SK-N-MC (cell line): Measurements from ENCODE around the gene GMPR.
"Not testable (repeated sequence)": the region's sequence is repeated elsewhere in the genome, so short reads cannot be mapped to it uniquely, and the experiment has no call there.

Source experiments
- DNase-seq: peaks from one replicate; pipeline ENCODE4 v3.0.0-alpha.2; 2011; ENCODE audit warnings: low read depth, low spot score
- H3K27ac ChIP-seq: fragments of 200-600 bp; sonication (generic); 2 replicates; pipeline ENCODE4 v1.5.1; 2016; ENCODE audit warnings: mixed run types
- H3K36me3 ChIP-seq: fragments of 200-600 bp; sonication (generic); 2 replicates; pipeline ENCODE4 v1.6.1; 2017; ENCODE audit warnings: antibody characterized with exemption, low read length, mixed read lengths; ENCODE audit not compliant: insufficient read depth
- H3K4me3 ChIP-seq: fragments of 200-600 bp; sonication (generic); 2 replicates; pipeline ENCODE4 v1.5.1; 2016
- H3K9ac ChIP-seq: fragments of 200-600 bp; sonication (generic); 2 replicates; pipeline ENCODE4 v1.8.0; 2017; ENCODE audit warnings: mixed run types, mixed read lengths; ENCODE audit not compliant: insufficient read length
- H3K9me3 ChIP-seq: fragments of 200-600 bp; sonication (generic); 2 replicates; pipeline ENCODE4 v1.6.1; 2017; ENCODE audit warnings: low read depth, mild to moderate bottlenecking, antibody characterized with exemption, low read length, moderate library complexity, mixed read lengths
- EZH2 ChIP-seq: fragments of 200-600 bp; sonication (generic); IDR thresholded peaks from one replicate; pipeline ENCODE4 v1.6.1; 2017; ENCODE audit warnings: antibody characterized with exemption
- FOXP2 ChIP-seq: optimal IDR thresholded peaks from 2 replicates; pipeline ENCODE3; 2011; ENCODE audit warnings: mild to moderate bottlenecking, moderate library complexity; ENCODE audit not compliant: insufficient read depth; ENCODE audit errors: extremely low read length, control extremely low read depth
- POLR2AphosphoS5 ChIP-seq: IDR thresholded peaks from 2 replicates; pipeline ENCODE4 v1.6.1; 2012; ENCODE audit warnings: mild to moderate bottlenecking, low read depth, low read length, borderline replicate concordance

The GMPR gene

DNA sequence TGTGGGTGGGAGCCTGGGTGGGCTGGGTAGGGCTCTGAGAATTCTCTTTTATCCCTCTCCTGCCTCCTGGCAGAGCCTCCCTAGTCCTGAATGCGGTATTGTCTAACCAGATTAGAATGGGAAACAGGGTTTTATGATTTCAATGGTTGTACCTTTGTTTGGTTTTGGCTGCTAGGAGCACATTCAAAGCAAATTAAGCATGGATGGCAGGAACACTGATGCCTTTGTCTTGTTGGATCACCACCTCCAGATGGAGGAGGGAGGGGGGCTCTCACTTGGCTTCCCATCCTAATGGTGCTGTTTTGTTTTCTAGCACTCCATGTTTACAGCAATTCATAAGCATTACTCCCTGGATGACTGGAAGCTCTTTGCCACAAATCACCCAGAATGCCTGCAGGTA lies 11.6 kb downstream of the GMPR start:
- Histone ChIP-seq H3K9ac (no peak overlapping the region), H3K9me3 (no peaks in the 10 kb centered on the region), H3K36me3 (no peaks in the 10 kb centered on the region), H3K27ac (no peak overlapping the region), H3K4me3 (no peak overlapping the region)
- DNase-seq = no peak
- TF ChIP-seq EZH2 = no peak
- no peak for TF ChIP-seq POLR2AphosphoS5
- no peak for TF ChIP-seq FOXP2

- H3K36me3 ChIP-seq = no peaks in the 10 kb centered on the region
- TF ChIP-seq FOXP2 (no peak), EZH2 (no peak), POLR2AphosphoS5 (no peak)
- DNase-seq = no peak
Observed at GRCh38 chr6:16251706-16252105, 13.3 kb downstream of the GMPR start.

GRCh38 chr6:16252686-16253299 lies 14.4 kb downstream of the GMPR start:
- no peak overlapping the region for H3K9ac ChIP-seq
- H3K9me3 ChIP-seq = no peaks in the 10 kb centered on the region
- no peak for DNase-seq

More at GRCh38 chr6:16251706-16252105, 13.3 kb downstream of the GMPR start:
- no peak overlapping the region for H3K9ac ChIP-seq
- no peak overlapping the region for H3K4me3 ChIP-seq
- no peak overlapping the region for H3K27ac ChIP-seq
- no peaks in the 10 kb centered on the region for H3K9me3 ChIP-seq

GRCh38 chr6:16253399-16254144 lies 15.2 kb downstream of the GMPR start:
- H3K4me3 ChIP-seq = no peak overlapping the region
- H3K9ac ChIP-seq = no peak overlapping the region
- no peaks in the 10 kb centered on the region for H3K36me3 ChIP-seq
- TF ChIP-seq EZH2 = no peak
- TF ChIP-seq POLR2AphosphoS5 = no peak
- no peak for TF ChIP-seq FOXP2
- no peak for DNase-seq
- no peaks in the 10 kb centered on the region for H3K9me3 ChIP-seq
- no peak overlapping the region for H3K27ac ChIP-seq

More at GRCh38 chr6:16252686-16253299, 14.4 kb downstream of the GMPR start:
- no peak overlapping the region for H3K4me3 ChIP-seq
- no peak overlapping the region for H3K27ac ChIP-seq
- no peak for TF ChIP-seq EZH2
- TF ChIP-seq POLR2AphosphoS5 = no peak
- no peaks in the 10 kb centered on the region for H3K36me3 ChIP-seq

DNA sequence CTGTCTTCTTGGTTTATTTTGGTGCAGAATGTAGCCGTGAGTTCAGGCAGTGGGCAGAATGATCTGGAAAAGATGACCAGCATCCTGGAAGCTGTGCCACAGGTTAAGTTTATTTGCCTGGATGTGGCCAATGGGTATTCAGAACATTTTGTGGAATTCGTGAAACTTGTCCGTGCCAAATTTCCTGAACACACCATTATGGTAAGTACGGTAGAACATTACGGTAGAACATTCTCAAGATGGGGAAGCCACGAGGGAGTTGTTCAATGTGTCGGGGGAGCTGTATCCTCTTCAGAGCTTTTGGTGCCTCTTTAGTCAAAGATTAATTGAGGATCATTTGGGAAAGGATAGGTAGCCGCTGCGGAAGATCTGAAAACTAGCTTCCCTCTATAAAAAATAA lies 16.1 kb downstream of the GMPR start:
- no peak for TF ChIP-seq EZH2
- TF ChIP-seq POLR2AphosphoS5 = no peak
- no peak for TF ChIP-seq FOXP2
- no peaks in the 10 kb centered on the region for H3K36me3 ChIP-seq

GRCh38 chr6:16256781-16257180 lies 18.4 kb downstream of the GMPR start:
- DNase-seq = no peak
- Histone ChIP-seq H3K9ac (no peak overlapping the region), H3K27ac (no peak overlapping the region), H3K36me3 (no peaks in the 10 kb centered on the region), H3K9me3 (no peaks in the 10 kb centered on the region), H3K4me3 (no peak overlapping the region)
- TF ChIP-seq POLR2AphosphoS5 = no peak
- TF ChIP-seq EZH2 = no peak
- no peak for TF ChIP-seq FOXP2

More for the DNA sequence above, 16.1 kb downstream of the GMPR start:
- H3K27ac ChIP-seq = no peak overlapping the region
- no peaks in the 10 kb centered on the region for H3K9me3 ChIP-seq
- no peak for DNase-seq
- no peak overlapping the region for H3K4me3 ChIP-seq
- no peak overlapping the region for H3K9ac ChIP-seq

GRCh38 chr6:16257999-16258708 lies 19.8 kb downstream of the GMPR start:
- no peak overlapping the region for H3K9ac ChIP-seq
- no peak for DNase-seq

GRCh38 chr6:16258709-16259075 lies 20.3 kb downstream of the GMPR start:
- Histone ChIP-seq H3K9ac (no peak overlapping the region), H3K36me3 (no peaks in the 10 kb centered on the region), H3K4me3 (no peak overlapping the region), H3K27ac (no peak overlapping the region), H3K9me3 (no peaks in the 10 kb centered on the region)
- TF ChIP-seq POLR2AphosphoS5 (no peak), FOXP2 (no peak), EZH2 (no peak)
- DNase-seq = no peak

More at GRCh38 chr6:16257999-16258708, 19.8 kb downstream of the GMPR start:
- TF ChIP-seq EZH2 = no peak
- TF ChIP-seq POLR2AphosphoS5 = no peak
- TF ChIP-seq FOXP2 = no peak
- H3K36me3 ChIP-seq = no peaks in the 10 kb centered on the region
- H3K4me3 ChIP-seq = no peak overlapping the region
- no peak overlapping the region for H3K27ac ChIP-seq
- H3K9me3 ChIP-seq = no peaks in the 10 kb centered on the region

GRCh38 chr6:16259604-16260003 lies 21.2 kb downstream of the GMPR start:
- not testable (repeated sequence) for DNase-seq, H3K9ac ChIP-seq, H3K36me3 ChIP-seq, H3K27ac ChIP-seq, H3K9me3 ChIP-seq, H3K4me3 ChIP-seq

DNA sequence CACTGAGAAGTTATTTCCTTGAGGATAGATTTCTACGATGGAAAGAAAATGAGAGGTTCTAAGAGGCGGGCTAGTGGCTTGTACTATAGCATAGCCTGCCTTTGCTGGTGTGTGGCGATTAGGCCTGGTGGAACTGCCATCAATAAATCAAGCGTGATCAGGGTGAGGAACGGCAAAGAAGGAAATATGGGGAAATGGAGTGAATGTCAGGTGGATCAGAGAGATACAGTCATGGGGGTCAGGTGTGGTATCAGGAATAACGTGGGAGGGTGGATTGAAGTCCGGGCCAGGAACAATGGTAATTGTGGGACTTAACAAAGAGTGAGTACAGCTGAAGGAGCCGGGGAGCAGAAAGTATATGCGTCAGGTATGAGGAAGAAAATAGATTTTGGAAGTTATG lies 22.2 kb downstream of the GMPR start:
- H3K9me3 ChIP-seq, DNase-seq, H3K27ac ChIP-seq, H3K9ac ChIP-seq, H3K36me3 ChIP-seq, H3K4me3 ChIP-seq: not testable (repeated sequence)

DNA sequence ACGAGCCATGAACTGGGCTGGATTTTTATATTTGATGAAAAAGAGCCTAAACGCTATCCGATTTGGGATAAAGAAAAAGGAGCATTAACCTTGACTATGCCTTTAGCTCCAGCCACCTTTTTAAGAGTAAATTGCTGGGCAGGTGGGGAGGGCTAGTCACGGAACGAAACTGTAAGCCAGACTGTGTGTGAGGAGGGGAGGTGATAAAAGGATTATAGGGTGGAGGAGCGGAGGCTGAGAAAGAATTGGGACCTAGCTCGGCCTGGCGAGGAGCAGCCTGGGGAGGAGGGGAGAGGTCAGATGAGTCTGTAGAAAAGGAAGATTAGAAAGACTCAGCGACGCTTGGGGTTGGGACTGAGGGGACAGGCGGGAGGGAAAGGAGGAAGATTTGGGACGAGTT lies 24.4 kb downstream of the GMPR start:
- not testable (repeated sequence) for DNase-seq, H3K9me3 ChIP-seq, H3K36me3 ChIP-seq, H3K27ac ChIP-seq, H3K4me3 ChIP-seq, H3K9ac ChIP-seq

DNA sequence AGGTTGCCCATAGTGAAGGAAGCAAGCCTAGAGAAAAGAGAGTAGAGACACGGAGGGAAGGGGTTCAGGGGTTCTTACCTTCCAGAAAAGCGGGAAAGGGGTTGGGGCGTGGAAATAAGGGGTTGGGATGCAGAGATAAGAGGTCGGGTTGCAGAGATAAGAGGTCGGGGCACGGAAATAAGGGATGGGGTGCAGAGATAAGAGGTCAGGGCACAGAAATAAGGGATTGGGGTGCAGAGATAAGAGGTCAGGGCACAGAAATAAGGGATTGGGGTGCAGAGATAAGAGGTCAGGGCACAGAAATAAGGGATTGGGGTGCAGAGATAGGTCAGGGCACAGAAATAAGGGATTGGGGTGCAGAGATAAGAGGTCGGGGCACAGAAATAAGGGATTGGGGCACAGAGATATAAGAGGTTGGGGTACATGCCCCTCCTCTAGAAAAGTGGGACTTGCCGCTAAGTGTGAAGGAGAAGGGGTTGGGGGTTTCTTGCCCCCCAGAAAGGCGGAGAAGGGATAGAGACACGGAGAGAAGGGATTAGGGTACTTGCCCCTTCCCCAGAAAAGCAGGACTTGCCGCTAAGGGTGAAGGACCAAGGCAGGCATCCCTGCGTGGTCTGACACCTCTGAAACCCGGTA lies 25.2 kb downstream of the GMPR start:
- not testable (repeated sequence) for H3K36me3 ChIP-seq, H3K9me3 ChIP-seq, H3K4me3 ChIP-seq, DNase-seq, H3K9ac ChIP-seq, H3K27ac ChIP-seq
